ENCODE results near the gene KLHL29. TPM values are rescaled to one million over a fixed set of nuclear protein-coding genes. Genes with fewer than 3 reads are reported as not detected.

The KLHL29 gene
- total and polyA plus RNA-seq, 2 of the 13 experiments (the other 11 are each of a cell fraction or from before 2014, with no cell fraction given), result 0.01 TPM; not detected in 1

DNA sequence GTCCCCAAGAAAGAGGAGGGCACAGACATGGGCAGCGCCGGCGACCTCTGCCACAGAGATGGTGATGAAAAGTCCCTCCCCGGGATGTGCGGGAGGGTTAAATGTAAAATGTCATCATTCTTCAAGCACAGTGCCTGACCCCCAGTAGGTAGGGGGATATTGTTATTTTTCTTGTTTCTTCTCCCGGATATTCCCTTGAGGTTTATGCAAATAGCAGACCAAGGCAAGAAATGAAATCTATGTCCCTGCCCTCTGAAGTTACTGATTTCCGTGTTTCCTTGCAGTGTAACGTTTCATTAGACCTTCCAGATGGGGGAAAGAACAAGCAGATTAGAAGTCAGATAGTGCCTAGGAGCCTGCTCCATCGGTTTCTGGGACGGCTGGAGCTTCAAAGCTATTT lies 158.3 kb downstream of the KLHL29 start:
- H3K9ac ChIP-seq (ENCODE audit: insufficient read depth, low read depth, low read length), result no peak overlapping the region
- no peak for DNase-seq (ENCODE audit: low spot score)
- H3K4me1 ChIP-seq (ENCODE audit: insufficient read depth, low read length), result no peaks in the 10 kb centered on the region
- TF ChIP-seq CEBPB (IDR thresholded peaks at IDR 0.05; ENCODE audit: borderline replicate concordance, low read depth, low read length) (no peak), ZNF746 (CRISPR knock-in tag; IDR thresholded peaks at IDR 0.05) (no peak), ELF4 (CRISPR knock-in tag; IDR thresholded peaks at IDR 0.05; ENCODE audit: borderline replicate concordance) (no peak), CBX1 (IDR thresholded peaks at IDR 0.05; ENCODE audit: low read depth) (no peak), ASH2L (IDR thresholded peaks at IDR 0.05; ENCODE audit: insufficient read length, low read depth, low read length) (no peak), ARNT2 (CRISPR knock-in tag; IDR thresholded peaks at IDR 0.05; ENCODE audit: low read depth) (no peak), CREM (IDR thresholded peaks at IDR 0.05) (no peak), CREM (CRISPR knock-in tag; IDR thresholded peaks at IDR 0.05) (no peak), POLR2AphosphoS2 (IDR thresholded peaks at IDR 0.05; ENCODE audit: low read depth, low read length) (no peak), DNMT3B (CRISPR knock-in tag; conservative IDR thresholded peaks at IDR 0.05) (no peak), ZFP1 (CRISPR knock-in tag; IDR thresholded peaks at IDR 0.05) (no peak), LCORL (IDR thresholded peaks at IDR 0.05) (no peak), LCORL (CRISPR knock-in tag; IDR thresholded peaks at IDR 0.05) (no peak), RBM39 (IDR thresholded peaks at IDR 0.05; ENCODE audit: low read depth, low read length, poor library complexity, severe bottlenecking) (no peak), MTF1 (CRISPR knock-in tag; IDR thresholded peaks at IDR 0.05) (no peak), ZSCAN21 (CRISPR knock-in tag; IDR thresholded peaks at IDR 0.05; ENCODE audit: borderline replicate concordance) (no peak), GLI4 (CRISPR knock-in tag; IDR thresholded peaks at IDR 0.05; ENCODE audit: borderline replicate concordance) (no peak), ZNF572 (CRISPR knock-in tag; IDR thresholded peaks at IDR 0.05) (no peak)
- TF ChIP-seq, protein P1, sequence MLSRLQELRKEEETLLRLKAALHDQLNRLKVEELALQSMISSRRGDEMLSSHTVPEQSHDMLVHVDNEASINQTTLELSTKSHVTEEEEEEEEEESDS (CRISPR knock-in tag; IDR thresholded peaks at IDR 0.05; ENCODE audit: borderline replicate concordance), result no peak
- TF ChIP-seq, protein P2, sequence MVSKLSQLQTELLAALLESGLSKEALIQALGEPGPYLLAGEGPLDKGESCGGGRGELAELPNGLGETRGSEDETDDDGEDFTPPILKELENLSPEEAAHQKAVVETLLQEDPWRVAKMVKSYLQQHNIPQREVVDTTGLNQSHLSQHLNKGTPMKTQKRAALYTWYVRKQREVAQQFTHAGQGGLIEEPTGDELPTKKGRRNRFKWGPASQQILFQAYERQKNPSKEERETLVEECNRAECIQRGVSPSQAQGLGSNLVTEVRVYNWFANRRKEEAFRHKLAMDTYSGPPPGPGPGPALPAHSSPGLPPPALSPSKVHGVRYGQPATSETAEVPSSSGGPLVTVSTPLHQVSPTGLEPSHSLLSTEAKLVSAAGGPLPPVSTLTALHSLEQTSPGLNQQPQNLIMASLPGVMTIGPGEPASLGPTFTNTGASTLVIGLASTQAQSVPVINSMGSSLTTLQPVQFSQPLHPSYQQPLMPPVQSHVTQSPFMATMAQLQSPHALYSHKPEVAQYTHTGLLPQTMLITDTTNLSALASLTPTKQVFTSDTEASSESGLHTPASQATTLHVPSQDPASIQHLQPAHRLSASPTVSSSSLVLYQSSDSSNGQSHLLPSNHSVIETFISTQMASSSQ (IDR thresholded peaks at IDR 0.05; ENCODE audit: low read depth), result no peak
- TF ChIP-seq, protein P2 (CRISPR knock-in tag; IDR thresholded peaks at IDR 0.05; ENCODE audit: borderline replicate concordance), result no peak
- no peak for ATAC-seq
- no peak overlapping the region for H3K4me2 ChIP-seq (ENCODE audit: low read depth, low read length)
- POLR2A ChIA-PET, result no interaction called here
- 50% methylated on average over 10 of the region's 10 CpGs for WGBS (ENCODE audit: low lambda C conversion rate)
- no peak overlapping the region for H3K27ac ChIP-seq (ENCODE audit: extremely low read length, insufficient read depth, low read length)
- in situ Hi-C loops (cut with HindIII; ENCODE audit: extremely low pct_ligation_motif_present, low pct_unique_long_range_greater_than_20kb), result no loop called here
- CTCF ChIA-PET (ENCODE audit: low intra/inter-chr PET ratio, low total read pairs), result no interaction called here
- no peak overlapping the region for H3K4me3 ChIP-seq (replicated peaks in 1 of 3; ENCODE audit: insufficient read depth in 1 of 3, low read depth in 2 of 3, low read length in 3 of 3)
- intact Hi-C loops (cut with micrococcal nuclease; ENCODE audit: unreplicated experiment), result no loop called here
- FAIRE-seq, result no peak
- BruUV-seq (replicated peaks), result no TSS peak
- H3K79me2 ChIP-seq (ENCODE audit: insufficient read depth, low read length), result no peaks in the 10 kb centered on the region
- no peaks in the 10 kb centered on the region for H4K20me1 ChIP-seq (ENCODE audit: insufficient read depth, low read length)
- H3K27me3 ChIP-seq (ENCODE audit: control insufficient read depth in 1 of 2, insufficient read depth in 2 of 2, low read length in 2 of 2), result peaks cover 1 to 47% of the 10 kb centered on the region in 2 experiments; a peak in 3 of 5 replicates
- H3K9me3 ChIP-seq (ENCODE audit: low read length), result no peaks in the 10 kb centered on the region
- H2AFZ ChIP-seq (ENCODE audit: low read length), result no peak overlapping the region
- no peaks in the 10 kb centered on the region for H3K36me3 ChIP-seq (replicated peaks in 1 of 2; ENCODE audit: control insufficient read depth in 1 of 2, insufficient read depth in 2 of 2, low read length in 2 of 2)

All from HepG2 (cell line).